GM18499 (cell line): ENCODE measurements around the gene CALML5.

Experiments used
- ATAC-seq: cut with Tn5 transposase; IDR thresholded peaks from one replicate; pipeline ENCODE4 v1.9.1; 2021; ENCODE audit warnings: moderate number of reproducible peaks; ENCODE audit not compliant: insufficient read depth, unreplicated experiment

CALML5 gene

GRCh38 chr10:5449227-5449626 is 50.1 kb downstream of the CALML5 start:
- ATAC-seq, result no peak
